ENCODE measurements around the gene C1orf53.
"Not testable (repeated sequence)": the region's sequence is repeated elsewhere in the genome, so short reads cannot be mapped to it uniquely, and the experiment has no call there.

The C1orf53 gene

GRCh38 chr1:197902454-197903195 is at the start of gene C1orf53:
Gene C1orf53, plus strand, starts transcription at chr1:197902630. Its CDS starts 20 bp downstream, at chr1:197902650.
- DNase-seq (ENCODE audit: low read depth in 2 of 2), result peak; percentile 39 to 59

DNA sequence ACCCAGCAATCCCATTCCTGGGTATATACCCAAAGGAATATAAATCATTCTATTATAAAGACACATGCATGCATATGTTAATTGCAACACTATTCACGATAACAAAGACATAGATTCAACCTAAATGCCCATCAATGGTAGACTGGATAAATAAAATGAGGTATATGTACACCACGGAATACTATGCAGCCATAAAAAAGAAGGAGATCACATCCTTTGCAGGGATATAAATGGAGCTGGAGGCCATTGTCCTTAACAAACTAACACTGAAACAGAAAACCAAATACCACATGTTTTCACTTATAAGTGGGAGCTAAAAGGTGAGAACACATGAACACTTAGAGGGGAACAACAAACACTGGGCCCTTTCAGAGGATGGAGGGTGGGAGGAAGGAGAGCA is 46.7 kb upstream of the C1orf53 start:
- DNase-seq (ENCODE audit: low read depth in 2 of 2), result not testable (repeated sequence)

DNA sequence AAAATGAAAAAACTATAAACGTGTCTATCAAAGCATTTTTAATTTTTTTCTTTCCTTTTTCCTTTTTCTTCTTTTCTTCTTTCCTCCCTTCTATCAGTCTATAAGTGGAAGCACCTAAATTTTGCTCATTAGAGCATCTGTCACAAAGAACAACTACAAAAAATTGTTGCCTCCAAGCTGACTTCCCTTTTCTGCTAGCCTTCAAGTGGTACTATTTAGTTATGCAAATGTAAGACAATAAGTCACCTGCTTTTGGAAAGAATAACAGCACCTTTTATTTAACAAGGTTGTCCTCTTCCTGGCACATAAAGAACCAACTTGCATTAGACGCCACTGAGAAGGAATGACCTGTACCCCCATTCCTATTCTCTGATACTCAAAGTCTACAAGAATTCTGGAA is 45.0 kb upstream of the C1orf53 start:
- no peak for DNase-seq (ENCODE audit: low read depth in 2 of 2)

- no peak for DNase-seq (ENCODE audit: low read depth in 2 of 2)
Measured at GRCh38 chr1:197859024-197859423, 43.4 kb upstream of the C1orf53 start.

DNA sequence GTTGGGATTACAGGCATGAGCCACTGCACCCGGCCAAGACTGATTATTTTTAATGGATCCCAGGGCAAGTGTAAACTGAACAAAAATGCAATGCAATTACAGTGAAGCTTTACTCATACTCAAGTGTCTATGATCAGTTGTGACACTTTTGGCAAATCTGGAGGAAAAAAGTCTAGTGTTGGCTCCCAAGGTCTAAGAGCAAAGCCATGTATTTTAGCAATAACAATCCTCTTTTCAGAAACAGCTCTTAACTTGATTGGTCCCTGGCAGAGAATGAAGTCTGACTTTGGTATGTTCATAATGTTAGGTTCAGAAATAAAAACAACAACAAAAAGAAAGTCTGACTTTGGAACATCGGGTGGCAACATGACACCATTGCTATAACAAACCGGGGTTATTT is 40.2 kb upstream of the C1orf53 start:
- DNase-seq (ENCODE audit: low read depth in 2 of 2), result no peak

- no peak for DNase-seq (ENCODE audit: low read depth in 2 of 2)
Measured at GRCh38 chr1:197862671-197863070, 39.8 kb upstream of the C1orf53 start.

GRCh38 chr1:197865809-197866208 is 36.6 kb upstream of the C1orf53 start:
- DNase-seq (ENCODE audit: low read depth in 2 of 2), result no peak

DNA sequence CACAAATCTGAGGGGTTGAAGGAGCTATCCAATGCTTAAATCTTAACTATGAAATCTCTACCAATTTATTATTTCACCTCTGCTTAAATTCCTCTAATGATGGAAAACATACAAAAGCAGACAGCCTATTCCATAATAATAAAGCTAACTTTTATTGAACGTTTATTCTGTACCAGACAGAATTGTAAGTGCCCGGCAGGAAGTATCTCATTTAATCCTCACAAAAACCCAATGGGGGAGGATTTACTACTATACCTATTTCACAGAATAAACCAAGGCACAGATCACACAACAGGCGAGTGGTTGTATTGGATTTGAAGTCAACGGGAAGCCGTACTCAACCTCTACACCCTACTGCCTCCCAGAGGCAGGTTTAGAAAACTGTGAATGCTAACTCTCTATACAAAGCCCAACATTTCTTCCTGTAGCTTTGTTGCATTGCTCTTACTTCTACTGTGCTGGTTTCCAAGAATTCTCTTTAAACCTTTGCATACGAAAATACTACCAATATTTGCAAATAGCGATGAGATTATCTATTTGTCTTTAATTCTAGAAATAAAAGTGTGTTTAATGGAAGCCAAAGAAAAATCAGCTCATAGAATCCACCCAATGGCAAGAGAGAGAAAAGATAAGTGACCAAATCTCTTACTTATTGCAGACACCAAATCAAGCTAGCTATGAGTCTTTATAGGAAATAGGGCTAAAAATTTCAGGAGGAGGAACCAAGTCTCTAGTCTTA is 33.5 kb upstream of the C1orf53 start:
- DNase-seq (ENCODE audit: low read depth in 2 of 2), result peak in 1 of 2 donors; percentile 4

DNA sequence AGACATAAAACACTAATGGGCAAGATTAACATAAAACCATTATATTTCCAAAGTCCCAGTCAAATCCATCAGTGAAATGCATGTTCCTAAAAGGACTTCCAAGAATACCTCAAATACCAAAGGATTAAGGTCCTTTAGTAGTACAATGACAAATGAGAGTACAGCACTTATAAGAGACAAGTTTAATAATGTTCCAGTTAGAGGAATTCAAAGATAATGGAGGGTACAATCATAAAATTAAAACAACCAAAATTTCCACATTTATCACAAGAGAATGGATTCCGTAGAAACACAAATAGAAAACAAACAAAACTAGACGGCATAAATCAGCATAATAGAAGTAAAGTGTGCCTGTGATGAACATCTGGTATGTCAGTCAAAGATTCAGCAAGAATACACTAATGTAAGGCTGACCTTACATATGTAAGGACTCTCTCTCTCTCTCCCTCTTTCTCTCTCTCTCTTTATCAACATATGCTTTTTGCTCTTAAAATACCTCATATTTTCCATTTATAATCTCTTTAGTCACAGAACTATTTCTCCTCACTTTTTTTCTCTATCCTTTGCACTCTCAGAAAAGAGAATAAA is 32.8 kb upstream of the C1orf53 start:
- DNase-seq (ENCODE audit: low read depth in 2 of 2), result no peak

DNA sequence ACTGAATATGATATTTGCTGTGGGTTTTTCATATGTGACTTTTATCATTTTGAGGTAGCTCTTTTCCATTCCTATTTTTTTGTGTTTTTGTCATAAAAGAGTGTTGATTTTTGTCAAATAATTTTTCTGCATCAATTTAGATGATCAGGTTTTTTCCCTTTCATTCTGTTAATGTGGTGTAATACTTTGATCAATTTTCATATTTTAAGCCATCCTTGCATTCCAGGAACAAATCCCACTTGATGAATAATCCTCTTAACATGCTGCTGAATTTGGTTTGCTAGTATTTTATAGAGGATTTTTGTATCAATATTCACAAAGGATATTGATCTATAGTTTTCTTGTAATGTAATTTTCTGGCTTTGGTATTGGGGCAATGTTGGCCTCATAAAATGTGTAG is 25.5 kb upstream of the C1orf53 start:
- no peak for DNase-seq (ENCODE audit: low read depth in 2 of 2)

DNA sequence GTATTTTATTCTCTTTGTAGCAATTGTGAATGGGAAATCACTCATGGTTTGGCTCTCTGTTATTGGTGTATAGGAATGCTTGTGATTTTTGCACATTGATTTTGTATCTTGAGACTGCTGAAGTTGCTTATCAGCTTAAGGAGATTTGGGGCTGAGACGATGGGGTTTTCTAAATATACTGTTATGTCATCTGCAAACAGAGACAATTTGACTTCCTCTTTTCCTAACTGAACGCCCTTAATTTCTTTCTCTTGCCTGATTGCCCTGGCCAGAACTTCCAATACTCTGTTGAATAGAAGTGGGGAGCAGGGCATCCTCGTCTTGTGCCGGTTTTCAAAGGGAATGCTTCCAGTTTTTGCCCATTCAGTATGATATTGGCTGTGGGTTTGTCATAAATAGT is 22.0 kb upstream of the C1orf53 start:
- not testable (repeated sequence) for DNase-seq (ENCODE audit: low read depth in 2 of 2)

- not testable (repeated sequence) for DNase-seq (ENCODE audit: low read depth in 2 of 2)
Measured at GRCh38 chr1:197882241-197882640, 20.2 kb upstream of the C1orf53 start.

- no peak for DNase-seq (ENCODE audit: low read depth in 2 of 2)
Measured at GRCh38 chr1:197884173-197884572, 18.3 kb upstream of the C1orf53 start.

- DNase-seq (ENCODE audit: low read depth in 2 of 2), result no peak
Measured at GRCh38 chr1:197890936-197891335, 11.5 kb upstream of the C1orf53 start.

DNA sequence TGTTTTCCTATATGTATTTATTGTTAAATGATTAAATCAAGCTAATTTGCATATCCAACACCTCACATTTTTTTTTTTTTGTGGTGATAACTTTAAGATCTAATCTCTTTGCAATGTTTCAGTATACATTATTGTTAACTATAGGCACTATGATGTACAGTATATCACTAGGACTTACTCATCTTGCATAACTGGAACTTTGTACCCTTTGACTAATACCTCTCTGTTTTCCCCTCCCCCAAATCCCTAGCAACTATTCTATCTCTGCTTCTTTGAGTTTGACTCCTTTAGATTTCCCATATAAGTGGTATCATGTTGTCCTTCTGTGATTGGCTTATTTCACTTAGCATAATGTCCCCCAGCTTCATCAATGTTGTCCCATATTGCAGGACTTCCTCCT is 9.7 kb upstream of the C1orf53 start:
- no peak for DNase-seq (ENCODE audit: low read depth in 2 of 2)

DNA sequence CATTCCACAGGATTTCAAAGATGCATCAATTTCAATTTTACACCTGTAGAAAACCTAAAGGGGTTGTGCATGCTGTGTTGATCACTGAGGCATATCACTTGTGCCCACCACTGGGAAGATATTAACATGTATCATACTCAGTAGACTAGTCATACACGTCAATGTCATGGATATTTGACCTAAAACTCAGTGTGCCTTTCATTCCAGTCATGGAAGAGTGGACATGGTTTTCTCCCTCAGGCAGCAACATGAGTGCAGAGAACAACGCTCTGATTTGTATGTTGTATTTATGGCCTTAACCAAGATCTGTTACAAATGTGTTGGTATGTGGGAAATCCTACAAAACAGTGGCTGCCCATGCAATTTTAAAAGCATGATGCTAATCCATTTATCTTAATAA is 6.1 kb upstream of the C1orf53 start:
- no peak for DNase-seq (ENCODE audit: low read depth in 2 of 2)

DNA sequence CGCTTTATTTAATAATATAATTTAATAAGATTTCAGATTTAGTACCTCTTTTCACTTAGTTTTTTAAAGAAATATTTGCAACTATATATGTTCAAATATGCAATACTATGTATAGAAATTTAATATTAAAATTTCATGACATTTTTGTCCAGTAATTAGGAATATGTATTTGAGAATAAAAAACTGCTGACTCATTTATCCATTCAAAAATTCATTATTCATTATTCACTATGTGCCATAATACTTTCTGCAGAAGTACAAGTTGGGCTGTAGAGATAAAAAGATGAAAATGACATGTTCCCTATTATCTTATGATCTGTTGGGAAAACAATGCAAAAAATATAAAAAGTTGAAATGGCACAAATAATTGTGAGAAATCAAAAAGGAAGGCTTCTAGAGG is 3.4 kb upstream of the C1orf53 start:
- no peak for DNase-seq (ENCODE audit: low read depth in 2 of 2)

GRCh38 chr1:197902131-197902453 is 338 bp upstream of the C1orf53 start:
- DNase-seq (ENCODE audit: low read depth in 2 of 2), result no peak

GRCh38 chr1:197903196-197903514 is 725 bp downstream of the C1orf53 start:
- no peak for DNase-seq (ENCODE audit: low read depth in 2 of 2)

DNA sequence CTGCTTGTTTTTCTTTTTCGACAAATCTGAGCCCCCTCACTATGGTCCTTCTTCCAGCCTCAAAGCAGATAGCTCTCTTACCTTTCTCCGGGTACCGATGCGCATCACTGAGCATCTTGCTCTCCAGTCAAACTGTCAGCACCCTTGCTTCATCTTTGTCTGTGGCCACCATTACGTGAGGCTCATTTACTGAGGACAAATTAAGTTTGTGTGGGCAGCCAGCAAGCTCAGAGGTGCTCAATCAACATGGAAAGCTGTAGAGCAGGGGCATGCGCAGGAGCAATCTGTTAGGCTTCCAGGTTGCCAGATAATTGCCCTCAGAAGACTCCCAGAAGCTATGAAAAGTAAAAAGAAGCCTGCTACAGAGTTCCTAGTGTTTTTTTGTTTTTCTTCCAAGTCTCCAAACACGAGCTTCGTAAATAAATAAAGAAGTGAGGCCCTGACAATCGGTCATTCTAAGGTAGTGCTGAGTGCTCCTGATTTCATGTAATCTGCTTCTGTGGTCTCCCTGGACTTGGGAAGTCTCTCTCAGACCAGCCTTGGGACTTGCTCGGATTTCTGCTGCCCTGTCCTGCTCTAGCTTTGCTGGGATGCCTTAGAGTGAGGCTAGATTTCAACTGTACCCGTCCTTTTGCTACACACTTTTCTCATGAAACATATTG is 1.8 kb downstream of the C1orf53 start:
- no peak for DNase-seq (ENCODE audit: low read depth in 2 of 2)

- DNase-seq (ENCODE audit: low read depth in 2 of 2), result no peak
Measured at GRCh38 chr1:197905699-197906351, 3.4 kb downstream of the C1orf53 start.

All from stimulated activated CD8-positive, alpha-beta memory T cell treated with anti-CD3 and anti-CD28 coated beads, Interleukin-2, amount 100 ng/mL, for 1 hour (primary cell).